K562 (cell line): Measurements from ENCODE around the gene KCNJ4. TPM values are rescaled to one million over a fixed set of nuclear protein-coding genes. Genes with fewer than 3 reads are reported as not detected.

Source experiments
- ATAC-seq: fragments of 200-7000 bp; cut with Tn5 transposase; 3 replicates; pipeline ENCODE4 v1.9.1; 2020; ENCODE audit warnings: moderate library complexity
- BruUV-seq: library from RNA; stranded (reverse); fragments of 400-500 nt; replicated peaks from 2 replicates; lab custom pipeline; 2021; lab: Mats Ljungman, UMichigan
- CTCF ChIA-PET: fragments of 300-600 bp; formaldehyde crosslinking; extraction: SDS; loops from one replicate; lab custom pipeline; 2021; ENCODE audit warnings: low intra/inter-chr PET ratio; lab: Yijun Ruan, JAX
- POLR2A ChIA-PET: fragments of 300-600, 350-650 bp; sonication (Branson Sonifier 250); formaldehyde crosslinking; extraction: SDS; loops from one replicate; lab custom pipeline; 2021; ENCODE audit warnings: antibody characterized with exemption, inconsistent platforms; lab: Yijun Ruan, JAX
- DNase-seq, 4 experiments: peaks; one replicate each; pipeline versions ENCODE4 v3.0.0 to v3.0.0-alpha.2; 2011 to 2018; ENCODE audit warnings: low spot score in 3 of 4, mixed read lengths in 3 of 4; ENCODE audit errors: extremely low read depth in 1 of 4
- FAIRE-seq: peaks from 2 replicates; lab custom pipeline; 2011; peaks lifted over from hg19 to GRCh38; lab: Jason Lieb, UNC
- H2AFZ ChIP-seq: 2 replicates; pipeline ENCODE4 v1.6.0; 2011; ENCODE audit warnings: low read depth, low read length, control low read depth, inconsistent platforms
- H3K27ac ChIP-seq: fragments of 200-600 bp; 3 replicates; pipeline ENCODE4 v1.8.0; 2011; ENCODE audit warnings: low read depth, mild to moderate bottlenecking, control low read depth, inconsistent platforms, low read length, moderate library complexity, mixed read lengths; ENCODE audit errors: extremely low read depth
- H3K27me3 ChIP-seq, 2 experiments: fragments of 300-600 bp in 1 of 2; 2 replicates in 1 of 2; 3 replicates in 1 of 2; pipeline versions ENCODE4 v1.6.0 to v1.8.0; 2011; ENCODE audit warnings: inconsistent platforms in 2 of 2, low read length in 2 of 2, mild to moderate bottlenecking in 1 of 2, mixed read lengths in 1 of 2, moderate library complexity in 1 of 2; ENCODE audit not compliant: control insufficient read depth in 2 of 2, insufficient read depth in 2 of 2
- H3K36me3 ChIP-seq: fragments of 300-600 bp; 3 replicates; pipeline ENCODE4 v1.8.0; 2011; ENCODE audit warnings: mild to moderate bottlenecking, low read length, inconsistent platforms; ENCODE audit not compliant: control insufficient read depth, insufficient read depth
- H3K4me1 ChIP-seq, 2 experiments: fragments of 200-600 bp in 1 of 2; replicated peaks in 1 of 2; 2 replicates in 1 of 2; 3 replicates in 1 of 2; pipeline versions ENCODE4 v1.5.1 to v1.8.0; 2011; ENCODE audit warnings: inconsistent platforms in 2 of 2, low read length in 2 of 2, mild to moderate bottlenecking in 1 of 2, mixed read lengths in 1 of 2, moderate library complexity in 1 of 2; ENCODE audit not compliant: control insufficient read depth in 2 of 2, insufficient read depth in 2 of 2
- H3K4me2 ChIP-seq: 2 replicates; pipeline ENCODE4 v1.6.1; 2011; ENCODE audit warnings: low read length, control low read depth, inconsistent platforms, mixed read lengths; ENCODE audit not compliant: insufficient read depth
- H3K4me3 ChIP-seq: fragments of 200-600 bp; sonication (generic), shearing (Covaris generic); 2 replicates; pipeline ENCODE4 v1.5.1; 2016; ENCODE audit warnings: control low read depth, inconsistent platforms
- H3K79me2 ChIP-seq: fragments of 200-600 bp; 3 replicates; pipeline ENCODE4 v1.8.0; 2011; ENCODE audit warnings: low read length, inconsistent platforms; ENCODE audit not compliant: control insufficient read depth, insufficient read depth
- H3K9ac ChIP-seq, 2 experiments: 2 replicates each; pipeline versions ENCODE4 v1.6.0 to v1.6.1; 2011; ENCODE audit warnings: low read depth in 2 of 2, low read length in 2 of 2, control low read depth in 1 of 2, inconsistent platforms in 1 of 2, mild to moderate bottlenecking in 1 of 2, mixed read lengths in 1 of 2; ENCODE audit not compliant: insufficient read depth in 1 of 2
- H3K9me1 ChIP-seq: one replicate; pipeline ENCODE4 v1.6.0; 2011; ENCODE audit warnings: inconsistent platforms, mild to moderate bottlenecking, low read length, moderate library complexity; ENCODE audit not compliant: control insufficient read depth, insufficient read depth
- H3K9me3 ChIP-seq: replicated peaks from 2 replicates; pipeline ENCODE4 v1.5.1; 2011; ENCODE audit warnings: low read depth, low read length, inconsistent platforms; ENCODE audit not compliant: control insufficient read depth, insufficient read depth
- H4K20me1 ChIP-seq: replicated peaks from 2 replicates; pipeline ENCODE4 v1.6.1; 2011; ENCODE audit warnings: low read length, inconsistent platforms, mixed read lengths; ENCODE audit not compliant: control insufficient read depth, insufficient read depth
- ADNP ChIP-seq: fragments of 200-800 bp; sonication (Bioruptor generic); IDR thresholded peaks from 2 replicates; pipeline ENCODE4 v1.6.1; 2016; ENCODE audit warnings: missing genetic modification characterization, missing compliant biosample characterization
- CBX1 ChIP-seq: sonication (generic); IDR thresholded peaks from 2 replicates; pipeline ENCODE4 v1.6.1; 2016; ENCODE audit warnings: antibody characterized with exemption, low read depth, mild to moderate bottlenecking
- CC2D1A ChIP-seq: fragments of 450-650 bp; IDR thresholded peaks from 2 replicates; pipeline ENCODE4 v1.6.1; 2017; ENCODE audit warnings: mild to moderate bottlenecking
- CHD2 ChIP-seq: IDR thresholded peaks from 2 replicates; pipeline ENCODE4 v1.6.1; 2011; ENCODE audit warnings: low read depth, low read length
- GATAD2A ChIP-seq: fragments of 450-650 bp; IDR thresholded peaks from 2 replicates; pipeline ENCODE4 v1.6.1; 2017
- HNRNPUL1 ChIP-seq: fragments of 200-400 bp; formaldehyde crosslinking; IDR thresholded peaks from 2 replicates; pipeline ENCODE4 v1.6.1; 2017; ENCODE audit warnings: low read length
- JUND ChIP-seq, 2 experiments: IDR thresholded peaks; 2 replicates in 1 of 2; 3 replicates in 1 of 2; pipeline ENCODE4 v1.6.1; 2011; ENCODE audit warnings: borderline replicate concordance in 2 of 2, low read depth in 2 of 2, low read length in 2 of 2, improper control_type of control experiment in 1 of 2, missing biosample characterization in 1 of 2, missing genetic modification characterization in 1 of 2, missing genetic modification reagents in 1 of 2
- MCM7 ChIP-seq, 2 experiments: fragments of 450-650 bp; IDR thresholded peaks; 2 replicates each; pipeline ENCODE4 v1.6.1; 2016 to 2018
- NR1H2 ChIP-seq: sonication (generic); formaldehyde crosslinking; IDR thresholded peaks from 2 replicates; pipeline ENCODE4 v1.4.0; 2020; ENCODE audit warnings: mild to moderate bottlenecking, missing genetic modification reagents
- PURB ChIP-seq: sonication (generic); formaldehyde crosslinking; IDR thresholded peaks from 2 replicates; pipeline ENCODE4 v1.9.0; 2021; ENCODE audit warnings: low read depth, mild to moderate bottlenecking, missing genetic modification reagents
- RFX7 ChIP-seq: fragments of 250-450 bp; sonication (Bioruptor Pico); IDR thresholded peaks from 2 replicates; pipeline ENCODE4 v1.5.1; 2021; ENCODE audit warnings: mild to moderate bottlenecking
- SIN3B ChIP-seq: fragments of 450-650 bp; IDR thresholded peaks from 2 replicates; pipeline ENCODE4 v1.6.1; 2017; ENCODE audit warnings: low read depth, mild to moderate bottlenecking, moderate library complexity
- SRSF7 ChIP-seq: fragments of 200-400 bp; formaldehyde crosslinking; optimal IDR thresholded peaks from 2 replicates; pipeline ENCODE3; 2017; ENCODE audit warnings: mild to moderate bottlenecking, low read depth, low read length
- SUPT5H ChIP-seq: fragments of 450-650 bp; IDR thresholded peaks from 2 replicates; pipeline ENCODE4 v1.6.1; 2016
- ZFPM2 ChIP-seq: fragments of 250-450 bp; sonication (Bioruptor Pico); IDR thresholded peaks from 2 replicates; pipeline ENCODE4 v1.5.1; 2022; ENCODE audit warnings: mild to moderate bottlenecking
- WGBS: fragments of 100-300 bp; shearing (Covaris generic); methylation state at CpG from one replicate; pipeline ENCODE4 v1.1.6; 2016; ENCODE audit warnings: low coverage, mixed read lengths; ENCODE audit not compliant: insufficient coverage; ENCODE audit errors: missing lambda C conversion rate; 5-methylcytosine and 5-hydroxymethylcytosine counted together
- in situ Hi-C: fragments of 300-500 bp; cut with MboI; formaldehyde crosslinking; loops from 4 replicates; pipeline ENCODE4 v1.15.0; 2018; ENCODE audit warnings: inconsistent platforms, mixed read lengths
- intact Hi-C: fragments of 100-400 bp; cut with micrococcal nuclease; formaldehyde crosslinking; loops from 2 replicates; pipeline ENCODE4 v1.14.2; 2022
- polyA plus RNA-seq, 8 experiments: library from polyadenylated mRNA; depleted of rRNA in 4 of 8; stranded (reverse) in 5 of 8; unstranded in 3 of 8; fragments of >200 nt; fragmentation: Nextera tagmentation in 2 of 8; fragmentation: Illumina TruSeq in 1 of 8; extraction: Ambion mirVana in 2 of 8; extraction: Trizol in 1 of 8; gene quantifications; 2 replicates each; pipeline versions ENCODE4 v1.2.1 to v1.2.3, GENCODE V29; 2011 to 2014; ENCODE audit warnings: inconsistent platforms in 1 of 8, missing spikeins in 1 of 8
- total RNA-seq, 7 experiments: library from RNA; depleted of rRNA in 6 of 7; stranded (reverse); fragments of >200 nt in 6 of 7; fragmentation: Illumina TruSeq in 2 of 7; extraction: Trizol in 2 of 7; gene quantifications; 2 replicates each; pipeline versions ENCODE4 v1.2.1 to v1.2.3, GENCODE V29; 2011 to 2021; ENCODE audit warnings: low replicate concordance in 1 of 7
- TF ChIP-seq, protein P1 (sequence below): fragments of 450-650 bp; IDR thresholded peaks from 2 replicates; pipeline ENCODE4 v1.6.1; 2014; ENCODE audit warnings: low read depth, mild to moderate bottlenecking, moderate library complexity, borderline replicate concordance
- TF ChIP-seq, protein P2 (sequence below): fragments of 450-650 bp; formaldehyde crosslinking; IDR thresholded peaks from 2 replicates; pipeline ENCODE4 v1.4.0; 2020; ENCODE audit warnings: mild to moderate bottlenecking, mixed read lengths
- TF ChIP-seq, protein P3 (sequence below): fragments of 250-450 bp; sonication (Bioruptor Pico); IDR thresholded peaks from 2 replicates; pipeline ENCODE4 v1.5.0; 2022; ENCODE audit warnings: mild to moderate bottlenecking

The KCNJ4 gene
- total and polyA plus RNA-seq, 9 of the 15 experiments (the other 6 are each of a cell fraction or from before 2014, with no cell fraction given) = 0.07 to 0.55 (median 0.09) TPM; not detected in 4

DNA sequence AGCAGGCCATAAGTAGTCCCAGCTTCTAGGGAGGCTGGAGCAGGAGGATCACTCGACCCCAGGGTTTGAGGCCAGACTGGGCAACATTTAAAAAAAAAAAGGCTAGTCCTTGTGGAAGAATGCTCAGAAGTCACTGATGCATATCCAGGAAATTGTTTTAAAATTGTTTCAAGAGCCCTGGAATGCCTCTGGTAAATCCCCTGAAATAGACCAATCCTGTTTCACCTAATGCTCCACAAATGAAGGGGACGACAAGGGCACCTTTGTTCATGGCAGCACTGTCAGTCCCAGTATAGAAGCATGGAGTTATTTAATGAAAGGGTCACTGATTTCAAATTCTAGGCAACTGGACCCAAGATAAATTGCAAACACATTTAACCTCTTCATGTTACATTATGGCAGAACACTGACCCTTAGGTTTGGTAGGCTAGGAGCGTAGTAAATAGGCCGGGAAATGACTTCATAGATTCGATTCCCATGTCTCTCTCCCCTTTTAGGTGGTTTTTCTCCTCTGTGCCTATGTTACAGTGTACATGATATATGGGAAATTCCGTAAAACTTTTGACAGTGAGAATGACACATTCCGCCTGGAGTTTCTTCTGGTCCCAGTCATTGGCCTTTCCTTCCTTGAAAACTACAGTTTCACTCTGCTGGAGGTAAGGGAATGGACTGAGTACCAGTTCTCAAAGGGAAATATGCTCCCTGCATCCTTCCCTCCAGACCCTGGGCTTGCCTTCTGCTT is 24.3 kb upstream of the KCNJ4 start:
- intact Hi-C loops = no loop called here
- Histone ChIP-seq H3K9me3 (no peaks in the 10 kb centered on the region), H3K4me1 (no peaks in the 10 kb centered on the region), H3K9me1 (no peaks in the 10 kb centered on the region), H3K79me2 (no peaks in the 10 kb centered on the region), H3K9ac (no peak overlapping the region), H3K36me3 (peaks cover 41% of the 10 kb centered on the region), H2AFZ (no peak overlapping the region), H3K27ac (no peak overlapping the region), H3K4me3 (no peak overlapping the region), H3K4me2 (no peak overlapping the region), H4K20me1 (no peaks in the 10 kb centered on the region), H3K27me3 (no peaks in the 10 kb centered on the region)
- ChIA-PET CTCF (no interaction called here), POLR2A (interaction anchor here (0.6 to 1.9 kb wide), 4 partner anchors 9 to 42 kb away, joined by 3 to 11 read pairs (median 4); no protein-coding TSS in a partner anchor)
- no TSS peak for BruUV-seq
- DNase-seq (no peak), FAIRE-seq (no peak), ATAC-seq (no peak)
- in situ Hi-C loops = no loop called here
- 80% methylated on average over 5 of the region's 7 CpGs for WGBS
- TF ChIP-seq SUPT5H = no peak
- TF ChIP-seq, protein P1, sequence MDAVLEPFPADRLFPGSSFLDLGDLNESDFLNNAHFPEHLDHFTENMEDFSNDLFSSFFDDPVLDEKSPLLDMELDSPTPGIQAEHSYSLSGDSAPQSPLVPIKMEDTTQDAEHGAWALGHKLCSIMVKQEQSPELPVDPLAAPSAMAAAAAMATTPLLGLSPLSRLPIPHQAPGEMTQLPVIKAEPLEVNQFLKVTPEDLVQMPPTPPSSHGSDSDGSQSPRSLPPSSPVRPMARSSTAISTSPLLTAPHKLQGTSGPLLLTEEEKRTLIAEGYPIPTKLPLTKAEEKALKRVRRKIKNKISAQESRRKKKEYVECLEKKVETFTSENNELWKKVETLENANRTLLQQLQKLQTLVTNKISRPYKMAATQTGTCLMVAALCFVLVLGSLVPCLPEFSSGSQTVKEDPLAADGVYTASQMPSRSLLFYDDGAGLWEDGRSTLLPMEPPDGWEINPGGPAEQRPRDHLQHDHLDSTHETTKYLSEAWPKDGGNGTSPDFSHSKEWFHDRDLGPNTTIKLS = no peak
- TF ChIP-seq, protein P2, sequence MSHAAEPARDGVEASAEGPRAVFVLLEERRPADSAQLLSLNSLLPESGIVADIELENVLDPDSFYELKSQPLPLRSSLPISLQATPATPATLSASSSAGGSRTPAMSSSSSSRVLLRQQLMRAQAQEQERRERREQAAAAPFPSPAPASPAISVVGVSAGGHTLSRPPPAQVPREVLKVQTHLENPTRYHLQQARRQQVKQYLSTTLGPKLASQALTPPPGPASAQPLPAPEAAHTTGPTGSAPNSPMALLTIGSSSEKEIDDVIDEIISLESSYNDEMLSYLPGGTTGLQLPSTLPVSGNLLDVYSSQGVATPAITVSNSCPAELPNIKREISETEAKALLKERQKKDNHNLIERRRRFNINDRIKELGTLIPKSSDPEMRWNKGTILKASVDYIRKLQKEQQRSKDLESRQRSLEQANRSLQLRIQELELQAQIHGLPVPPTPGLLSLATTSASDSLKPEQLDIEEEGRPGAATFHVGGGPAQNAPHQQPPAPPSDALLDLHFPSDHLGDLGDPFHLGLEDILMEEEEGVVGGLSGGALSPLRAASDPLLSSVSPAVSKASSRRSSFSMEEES (CRISPR knock-in tag) = no peak
- no peak for TF ChIP-seq NR1H2 (CRISPR knock-in tag)
- TF ChIP-seq ZFPM2 (CRISPR knock-in tag) = no peak
- TF ChIP-seq JUND (IDR thresholded peaks at IDR 0.05; ENCODE audit: borderline replicate concordance, low read depth, low read length) = no peak
- TF ChIP-seq JUND (tag; IDR thresholded peaks at IDR 0.05; ENCODE audit: borderline replicate concordance, low read depth, low read length) = no peak
- TF ChIP-seq PURB = no peak
- TF ChIP-seq SRSF7 = no peak
- no peak for TF ChIP-seq CHD2
- no peak for TF ChIP-seq CC2D1A
- no peak for TF ChIP-seq CBX1
- TF ChIP-seq HNRNPUL1 = no peak
- no peak for TF ChIP-seq GATAD2A
- TF ChIP-seq RFX7 (CRISPR knock-in tag) = no peak
- TF ChIP-seq, protein P3, sequence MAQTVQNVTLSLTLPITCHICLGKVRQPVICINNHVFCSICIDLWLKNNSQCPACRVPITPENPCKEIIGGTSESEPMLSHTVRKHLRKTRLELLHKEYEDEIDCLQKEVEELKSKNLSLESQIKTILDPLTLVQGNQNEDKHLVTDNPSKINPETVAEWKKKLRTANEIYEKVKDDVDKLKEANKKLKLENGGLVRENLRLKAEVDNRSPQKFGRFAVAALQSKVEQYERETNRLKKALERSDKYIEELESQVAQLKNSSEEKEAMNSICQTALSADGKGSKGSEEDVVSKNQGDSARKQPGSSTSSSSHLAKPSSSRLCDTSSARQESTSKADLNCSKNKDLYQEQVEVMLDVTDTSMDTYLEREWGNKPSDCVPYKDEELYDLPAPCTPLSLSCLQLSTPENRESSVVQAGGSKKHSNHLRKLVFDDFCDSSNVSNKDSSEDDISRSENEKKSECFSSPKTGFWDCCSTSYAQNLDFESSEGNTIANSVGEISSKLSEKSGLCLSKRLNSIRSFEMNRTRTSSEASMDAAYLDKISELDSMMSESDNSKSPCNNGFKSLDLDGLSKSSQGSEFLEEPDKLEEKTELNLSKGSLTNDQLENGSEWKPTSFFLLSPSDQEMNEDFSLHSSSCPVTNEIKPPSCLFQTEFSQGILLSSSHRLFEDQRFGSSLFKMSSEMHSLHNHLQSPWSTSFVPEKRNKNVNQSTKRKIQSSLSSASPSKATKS (CRISPR knock-in tag) = no peak
- TF ChIP-seq MCM7 (IDR thresholded peaks at IDR 0.05) = no peak
- TF ChIP-seq ADNP (tag) = no peak
- no peak for TF ChIP-seq SIN3B
